Measurements from ENCODE around the gene LAMC2. TPM values are rescaled to one million over a fixed set of nuclear protein-coding genes. Genes with fewer than 3 reads are reported as not detected.
A peak's percentile ranks its signal among the peaks of the same experiment; 100 is the strongest.

Gene LAMC2
- polyA plus RNA-seq, 1 donor (not counting 4 experiments of a cell fraction or from before 2014, with no cell fraction given): 1,627 TPM

- H3K27ac ChIP-seq (ENCODE audit: control insufficient read depth, insufficient read depth, low read length): no peak overlapping the region
- no peaks in the 10 kb centered on the region for H3K9me1 ChIP-seq (ENCODE audit: control insufficient read depth, extremely low read depth, insufficient read depth, low read length)
- no peak for FAIRE-seq
- no peaks in the 10 kb centered on the region for H3K79me2 ChIP-seq (ENCODE audit: control insufficient read depth, insufficient read depth, low read length)
- H3K36me3 ChIP-seq (ENCODE audit: control insufficient read depth in 2 of 2, extremely low read depth in 1 of 2, insufficient read depth in 2 of 2, low read length in 2 of 2): no peaks in the 10 kb centered on the region
- no peak for TF ChIP-seq EZH2 (IDR thresholded peaks at IDR 0.05; ENCODE audit: low read length)
- TF ChIP-seq, protein P1, sequence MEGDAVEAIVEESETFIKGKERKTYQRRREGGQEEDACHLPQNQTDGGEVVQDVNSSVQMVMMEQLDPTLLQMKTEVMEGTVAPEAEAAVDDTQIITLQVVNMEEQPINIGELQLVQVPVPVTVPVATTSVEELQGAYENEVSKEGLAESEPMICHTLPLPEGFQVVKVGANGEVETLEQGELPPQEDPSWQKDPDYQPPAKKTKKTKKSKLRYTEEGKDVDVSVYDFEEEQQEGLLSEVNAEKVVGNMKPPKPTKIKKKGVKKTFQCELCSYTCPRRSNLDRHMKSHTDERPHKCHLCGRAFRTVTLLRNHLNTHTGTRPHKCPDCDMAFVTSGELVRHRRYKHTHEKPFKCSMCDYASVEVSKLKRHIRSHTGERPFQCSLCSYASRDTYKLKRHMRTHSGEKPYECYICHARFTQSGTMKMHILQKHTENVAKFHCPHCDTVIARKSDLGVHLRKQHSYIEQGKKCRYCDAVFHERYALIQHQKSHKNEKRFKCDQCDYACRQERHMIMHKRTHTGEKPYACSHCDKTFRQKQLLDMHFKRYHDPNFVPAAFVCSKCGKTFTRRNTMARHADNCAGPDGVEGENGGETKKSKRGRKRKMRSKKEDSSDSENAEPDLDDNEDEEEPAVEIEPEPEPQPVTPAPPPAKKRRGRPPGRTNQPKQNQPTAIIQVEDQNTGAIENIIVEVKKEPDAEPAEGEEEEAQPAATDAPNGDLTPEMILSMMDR (optimal IDR thresholded peaks at IDR 0.05 in 1 of 3, IDR thresholded peaks at IDR 0.05 in 1 of 3, conservative IDR thresholded peaks at IDR 0.05 in 1 of 3; ENCODE audit: extremely low read depth in 1 of 3, insufficient read depth in 2 of 3, low read length in 3 of 3): no peak
- dilution Hi-C loops (cut with MboI; ENCODE audit: extremely low pct_ligation_motif_present, low sequenced_read_pairs): no loop called here
- H3K4me2 ChIP-seq (ENCODE audit: control insufficient read depth, extremely low read depth, insufficient read depth, low read depth, low read length): peak overlapping the region; percentile 54
- H2AFZ ChIP-seq (ENCODE audit: control insufficient read depth, low read length): no peak overlapping the region
- no peaks in the 10 kb centered on the region for H4K20me1 ChIP-seq (ENCODE audit: control insufficient read depth, extremely low read depth, insufficient read depth, low read length)
- H3K4me3 ChIP-seq (ENCODE audit: control insufficient read depth in 2 of 3, extremely low read depth in 1 of 3, insufficient read depth in 2 of 3, low read depth in 1 of 3, low read length in 3 of 3): no peak overlapping the region
- no peaks in the 10 kb centered on the region for H3K9me3 ChIP-seq (ENCODE audit: control insufficient read depth, low read depth, low read length)
- no peak for DNase-seq (ENCODE audit: low read depth, low spot score)
- no peaks in the 10 kb centered on the region for H3K27me3 ChIP-seq (ENCODE audit: control insufficient read depth, extremely low read depth, insufficient read depth, low read length)
- no peak overlapping the region for H3K9ac ChIP-seq (ENCODE audit: control insufficient read depth, extremely low read depth, insufficient read depth, low read length)
- peaks cover 45% of the 10 kb centered on the region for H3K4me1 ChIP-seq (ENCODE audit: control insufficient read depth, extremely low read depth, insufficient read depth, low read length)
Observed at GRCh38 chr1:183284086-183284485, 98.0 kb downstream of the LAMC2 start.

DNA sequence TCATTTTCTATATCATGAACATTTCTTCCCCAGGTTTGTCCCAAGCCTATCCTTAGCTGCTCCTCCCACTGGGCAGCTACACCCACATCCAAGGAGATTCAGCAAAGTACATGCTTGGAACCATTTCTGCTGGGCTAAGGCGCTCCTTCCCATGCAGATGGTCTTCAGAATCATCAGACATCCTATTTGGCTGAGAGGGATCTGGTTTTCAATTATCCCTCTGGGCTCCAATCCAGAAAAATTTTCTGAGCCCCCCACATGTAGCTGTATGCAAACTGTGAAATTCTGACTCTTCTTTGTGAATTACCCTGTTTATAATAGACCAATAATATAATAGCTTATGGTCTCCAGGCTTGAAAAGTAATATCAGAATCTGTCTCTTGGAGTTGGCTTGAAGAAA, 99.2 kb downstream of the LAMC2 start:
- TF ChIP-seq EZH2 (IDR thresholded peaks at IDR 0.05; ENCODE audit: low read length): no peak
- TF ChIP-seq, protein P1 (optimal IDR thresholded peaks at IDR 0.05 in 1 of 3, IDR thresholded peaks at IDR 0.05 in 1 of 3, conservative IDR thresholded peaks at IDR 0.05 in 1 of 3; ENCODE audit: extremely low read depth in 1 of 3, insufficient read depth in 2 of 3, low read length in 3 of 3): no peak
- no peak overlapping the region for H3K4me3 ChIP-seq (ENCODE audit: control insufficient read depth in 2 of 3, extremely low read depth in 1 of 3, insufficient read depth in 2 of 3, low read depth in 1 of 3, low read length in 3 of 3)
- no peaks in the 10 kb centered on the region for H3K36me3 ChIP-seq (ENCODE audit: control insufficient read depth in 2 of 2, extremely low read depth in 1 of 2, insufficient read depth in 2 of 2, low read length in 2 of 2)
- H2AFZ ChIP-seq (ENCODE audit: control insufficient read depth, low read length): no peak overlapping the region
- no peaks in the 10 kb centered on the region for H3K27me3 ChIP-seq (ENCODE audit: control insufficient read depth, extremely low read depth, insufficient read depth, low read length)
- DNase-seq (ENCODE audit: low read depth, low spot score): no peak
- H3K4me2 ChIP-seq (ENCODE audit: control insufficient read depth, extremely low read depth, insufficient read depth, low read depth, low read length): no peak overlapping the region
- no peaks in the 10 kb centered on the region for H3K9me1 ChIP-seq (ENCODE audit: control insufficient read depth, extremely low read depth, insufficient read depth, low read length)
- H3K4me1 ChIP-seq (ENCODE audit: control insufficient read depth, extremely low read depth, insufficient read depth, low read length): peaks cover 33% of the 10 kb centered on the region
- no peak overlapping the region for H3K27ac ChIP-seq (ENCODE audit: control insufficient read depth, insufficient read depth, low read length)
- no peaks in the 10 kb centered on the region for H4K20me1 ChIP-seq (ENCODE audit: control insufficient read depth, extremely low read depth, insufficient read depth, low read length)
- no peaks in the 10 kb centered on the region for H3K9me3 ChIP-seq (ENCODE audit: control insufficient read depth, low read depth, low read length)
- H3K79me2 ChIP-seq (ENCODE audit: control insufficient read depth, insufficient read depth, low read length): no peaks in the 10 kb centered on the region
- dilution Hi-C loops (cut with MboI; ENCODE audit: extremely low pct_ligation_motif_present, low sequenced_read_pairs): no loop called here
- FAIRE-seq: no peak
- H3K9ac ChIP-seq (ENCODE audit: control insufficient read depth, extremely low read depth, insufficient read depth, low read length): no peak overlapping the region
